DND-41 (cell line): ENCODE results near the gene RIF1.

ENCODE experiments used
- ATAC-seq: fragments of 200-7000 bp; cut with Tn5 transposase; 3 replicates; pipeline ENCODE4 v1.9.1; 2021; ENCODE audit warnings: low read depth; ENCODE audit not compliant: insufficient read depth
- DNase-seq: peaks from one replicate; pipeline ENCODE4 v3.0.0-alpha.2; 2020
- H2AFZ ChIP-seq: 2 replicates; pipeline ENCODE4 v1.6.0; 2012; ENCODE audit warnings: low read depth, low read length
- H3K27ac ChIP-seq: 2 replicates; pipeline ENCODE4 v1.5.1; 2012; ENCODE audit warnings: low read length, inconsistent platforms
- H3K27me3 ChIP-seq: fragments of 200-600 bp; sonication (generic); 2 replicates; pipeline ENCODE4 v1.6.0; 2012; ENCODE audit warnings: low read length, mild to moderate bottlenecking, inconsistent platforms; ENCODE audit not compliant: insufficient read depth, poor library complexity
- H3K36me3 ChIP-seq: 2 replicates; pipeline ENCODE4 v1.5.1; 2012; ENCODE audit warnings: low read length, inconsistent platforms; ENCODE audit not compliant: insufficient read depth
- H3K4me1 ChIP-seq: 2 replicates; pipeline ENCODE4 v1.5.1; 2012; ENCODE audit warnings: mild to moderate bottlenecking, low read length; ENCODE audit not compliant: insufficient read depth
- H3K4me2 ChIP-seq: 2 replicates; pipeline ENCODE4 v1.6.0; 2012; ENCODE audit warnings: mild to moderate bottlenecking, moderate library complexity, low read length, inconsistent platforms; ENCODE audit not compliant: insufficient read depth
- H3K4me3 ChIP-seq, 2 experiments: fragments of 200-600 bp in 1 of 2; shearing (Covaris generic) in 1 of 2; 2 replicates each; pipeline ENCODE4 v1.5.1; 2012 to 2016; ENCODE audit warnings: inconsistent platforms in 2 of 2, low read length in 2 of 2, mild to moderate bottlenecking in 2 of 2, low read depth in 1 of 2, moderate library complexity in 1 of 2
- H3K79me2 ChIP-seq: 2 replicates; pipeline ENCODE4 v1.6.0; 2012; ENCODE audit warnings: low read length, inconsistent platforms; ENCODE audit not compliant: insufficient read depth
- H3K9ac ChIP-seq: 2 replicates; pipeline ENCODE4 v1.6.0; 2012; ENCODE audit warnings: low read depth, mild to moderate bottlenecking, inconsistent platforms, low read length, moderate library complexity
- H3K9me3 ChIP-seq: 2 replicates; pipeline ENCODE4 v1.5.1; 2012; ENCODE audit warnings: low read length, moderate library complexity, mild to moderate bottlenecking, inconsistent platforms; ENCODE audit not compliant: insufficient read depth, severe bottlenecking
- H4K20me1 ChIP-seq: 2 replicates; pipeline ENCODE4 v1.6.0; 2012; ENCODE audit warnings: low read length; ENCODE audit not compliant: insufficient read depth
- CTCF ChIP-seq: IDR thresholded peaks from 2 replicates; pipeline ENCODE4 v1.5.1; 2012; ENCODE audit warnings: borderline replicate concordance, low read length, moderate library complexity, mild to moderate bottlenecking; ENCODE audit not compliant: poor library complexity, severe bottlenecking; ENCODE audit errors: extremely low read depth
- EZH2 ChIP-seq: IDR thresholded peaks from 3 replicates; pipeline ENCODE4 v1.6.1; 2012; ENCODE audit warnings: borderline replicate concordance, low read depth, mild to moderate bottlenecking, moderate library complexity, low read length, inconsistent platforms; ENCODE audit not compliant: severe bottlenecking

Gene RIF1

GRCh38 chr2:151470556-151470955 lies 60.9 kb downstream of the RIF1 start:
- no peak for DNase-seq
- Histone ChIP-seq H3K4me3 (no peak overlapping the region), H3K36me3 (peaks cover 85% of the 10 kb centered on the region), H3K79me2 (peaks cover 19% of the 10 kb centered on the region; the same call in 1 of the 2 replicates), H3K9me3 (no peaks in the 10 kb centered on the region), H3K4me2 (no peak overlapping the region), H3K4me1 (no peaks in the 10 kb centered on the region), H2AFZ (no peak overlapping the region), H4K20me1 (no peaks in the 10 kb centered on the region), H3K27me3 (no peaks in the 10 kb centered on the region), H3K27ac (no peak overlapping the region), H3K9ac (no peak overlapping the region)
- ATAC-seq, result no peak
- TF ChIP-seq EZH2 (no peak), CTCF (no peak)

GRCh38 chr2:151472966-151473365 lies 63.3 kb downstream of the RIF1 start:
- Histone ChIP-seq H3K4me2 (no peak overlapping the region), H3K27me3 (no peaks in the 10 kb centered on the region), H3K4me3 (no peak overlapping the region), H3K27ac (no peak overlapping the region), H3K9me3 (no peaks in the 10 kb centered on the region), H3K9ac (no peak overlapping the region), H3K4me1 (no peaks in the 10 kb centered on the region), H2AFZ (no peak overlapping the region), H3K79me2 (peaks cover 24% of the 10 kb centered on the region; the same call in 1 of the 2 replicates), H3K36me3 (peaks cover 85% of the 10 kb centered on the region), H4K20me1 (no peaks in the 10 kb centered on the region; the same call in 1 of the 2 replicates)
- TF ChIP-seq CTCF, result no peak
- no peak for TF ChIP-seq EZH2
- ATAC-seq, result no peak
- no peak for DNase-seq

- Histone ChIP-seq H3K36me3 (peaks cover 82% of the 10 kb centered on the region), H2AFZ (no peak overlapping the region), H3K4me2 (no peak overlapping the region), H3K4me3 (no peak overlapping the region), H4K20me1 (no peaks in the 10 kb centered on the region; the same call in 1 of the 2 replicates), H3K9me3 (no peaks in the 10 kb centered on the region), H3K27me3 (no peaks in the 10 kb centered on the region), H3K4me1 (no peaks in the 10 kb centered on the region), H3K9ac (no peak overlapping the region), H3K27ac (no peak overlapping the region), H3K79me2 (peaks cover 27% of the 10 kb centered on the region; the same call in 1 of the 2 replicates)
- TF ChIP-seq EZH2 (no peak), CTCF (no peak)
- ATAC-seq (no peak), DNase-seq (no peak)
Measured at GRCh38 chr2:151475071-151475470, 65.4 kb downstream of the RIF1 start.

- DNase-seq (no peak), ATAC-seq (no peak)
- Histone ChIP-seq H3K4me1 (no peaks in the 10 kb centered on the region), H3K9me3 (no peaks in the 10 kb centered on the region), H3K4me2 (no peak overlapping the region), H4K20me1 (no peaks in the 10 kb centered on the region; the same call in 1 of the 2 replicates), H3K36me3 (peaks cover 82% of the 10 kb centered on the region), H3K27me3 (no peaks in the 10 kb centered on the region), H3K27ac (no peak overlapping the region), H3K4me3 (no peak overlapping the region), H2AFZ (no peak overlapping the region), H3K9ac (no peak overlapping the region), H3K79me2 (peaks cover 18% of the 10 kb centered on the region; the same call in 1 of the 2 replicates)
- TF ChIP-seq CTCF, result no peak
- TF ChIP-seq EZH2, result no peak
Measured at GRCh38 chr2:151476287-151476686, 66.6 kb downstream of the RIF1 start.
